Left cardiac atrium (tissue), 4 donors: ENCODE measurements around the gene DDX51. TPM values are rescaled to one million over a fixed set of nuclear protein-coding genes. Genes with fewer than 3 reads are reported as not detected.
"Not testable (repeated sequence)": the region's sequence is repeated elsewhere in the genome, so short reads cannot be mapped to it uniquely, and the experiment has no call there.

Experiments
- ATAC-seq, 2 donors: fragments of 200-7000 bp; cut with Tn5 transposase; one replicate each; pipeline ENCODE4 v1.9.1; 2020; ENCODE audit warnings: mild to moderate bottlenecking in 2 of 2, moderate library complexity in 2 of 2
- DNase-seq: peaks from one replicate; pipeline ENCODE4 v3.0.0-alpha.2; 2020
- intact Hi-C, 2 donors: fragments of 100-400 bp; cut with DNase I; formaldehyde crosslinking; loops; one replicate each; pipeline versions ENCODE4 v1.14.1 to v1.15.1; 2022 to 2023
- total RNA-seq, 2 donors: library from RNA; stranded (reverse); fragmentation: NEBNext Ultra II Directional; extraction: Animal tissue kit (Norgen Biotek cat#: 25700); gene quantifications; one replicate each; pipeline ENCODE4 v1.2.1, GENCODE V29; 2021
- donor health status: DM: no; HTN: yes; CAD: no.
- donor health status: DM: no; HTN: yes; CAD: no; lungs with severe emphysema.
- donor health status: DM: yes; HTN: yes; CAD: no.
- donor health status: Dilated cardiomyopathy.

DDX51 gene
- total RNA-seq, 2 donors from 2014 or later: 8.7 to 11.3 TPM

- no peak for ATAC-seq
- DNase-seq: no peak
- intact Hi-C loops: no loop called here
Measured at GRCh38 chr12:132147423-132148367, 3.6 kb upstream of the DDX51 start.

GRCh38 chr12:132146772-132147422 is 2.8 kb upstream of the DDX51 start:
- intact Hi-C loops: no loop called here
- ATAC-seq (no peak), DNase-seq (no peak)

- ATAC-seq: no peak
- DNase-seq: no peak
- intact Hi-C loops: no loop called here
Measured at GRCh38 chr12:132146098-132146497, 2.0 kb upstream of the DDX51 start.

DNA sequence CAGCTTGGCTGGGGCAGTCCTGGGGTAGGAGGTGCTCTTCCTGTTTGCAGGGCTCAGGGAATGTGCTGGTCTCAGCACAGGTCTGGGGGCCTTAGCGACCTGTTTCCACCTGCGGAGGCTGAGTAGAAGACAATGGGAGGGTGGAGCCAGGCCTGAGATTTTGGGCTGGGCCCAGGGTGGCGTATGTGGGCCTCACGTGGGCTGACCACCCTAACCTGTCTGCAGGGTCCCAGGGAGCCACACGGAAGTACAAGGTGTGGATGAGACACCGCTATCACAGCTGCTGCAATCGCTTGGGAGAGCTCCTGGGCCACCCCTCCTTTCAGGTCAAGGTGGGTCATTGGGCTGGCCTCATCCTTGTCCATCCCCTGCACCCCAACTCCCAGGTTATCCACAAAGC is 1.2 kb upstream of the DDX51 start:
- ATAC-seq (no peak), DNase-seq (no peak)
- intact Hi-C loops: no loop called here

GRCh38 chr12:132144810-132145168 is 670 bp upstream of the DDX51 start:
- intact Hi-C loops: no loop called here
- no peak for DNase-seq
- ATAC-seq: peak; percentile 2 to 3

DNA sequence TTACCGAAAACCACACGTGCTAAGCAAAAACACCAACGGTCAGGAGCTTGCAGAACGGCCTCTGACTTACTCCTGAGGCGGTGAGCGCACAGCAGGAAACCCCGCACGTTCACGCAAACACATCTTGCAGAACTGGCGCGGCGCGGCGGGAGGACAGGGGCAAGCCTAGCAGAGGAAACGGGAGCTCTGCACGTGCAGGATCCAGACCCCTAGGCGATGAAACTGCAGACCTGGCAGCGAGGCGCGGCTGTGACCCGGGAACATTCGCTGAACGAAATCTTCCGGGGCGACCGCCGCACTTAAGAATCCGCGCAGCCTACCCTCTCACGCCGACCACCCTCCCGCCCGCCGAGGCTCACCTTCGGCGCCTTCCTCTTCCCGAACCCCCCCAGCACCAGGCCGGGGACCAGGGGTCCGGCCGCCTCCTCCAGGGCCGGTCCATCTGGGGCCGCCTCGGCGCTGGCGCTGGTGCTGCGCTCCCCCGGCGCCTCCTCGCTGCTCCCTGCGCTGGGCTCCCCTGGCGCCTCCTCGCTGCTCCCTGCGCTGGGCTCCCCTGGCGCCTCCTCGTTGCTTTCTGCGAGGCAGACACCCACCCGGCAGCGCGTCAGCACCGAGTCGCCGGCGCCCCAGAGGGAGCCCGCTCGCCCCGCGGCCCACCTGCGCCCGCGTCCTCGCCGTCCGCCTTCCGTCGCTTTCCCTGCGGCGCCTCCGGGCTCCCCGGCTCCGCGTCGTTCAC is 615 bp downstream of the DDX51 start:
- intact Hi-C loops: no loop called here
- no peak for ATAC-seq
- no peak for DNase-seq

DNA sequence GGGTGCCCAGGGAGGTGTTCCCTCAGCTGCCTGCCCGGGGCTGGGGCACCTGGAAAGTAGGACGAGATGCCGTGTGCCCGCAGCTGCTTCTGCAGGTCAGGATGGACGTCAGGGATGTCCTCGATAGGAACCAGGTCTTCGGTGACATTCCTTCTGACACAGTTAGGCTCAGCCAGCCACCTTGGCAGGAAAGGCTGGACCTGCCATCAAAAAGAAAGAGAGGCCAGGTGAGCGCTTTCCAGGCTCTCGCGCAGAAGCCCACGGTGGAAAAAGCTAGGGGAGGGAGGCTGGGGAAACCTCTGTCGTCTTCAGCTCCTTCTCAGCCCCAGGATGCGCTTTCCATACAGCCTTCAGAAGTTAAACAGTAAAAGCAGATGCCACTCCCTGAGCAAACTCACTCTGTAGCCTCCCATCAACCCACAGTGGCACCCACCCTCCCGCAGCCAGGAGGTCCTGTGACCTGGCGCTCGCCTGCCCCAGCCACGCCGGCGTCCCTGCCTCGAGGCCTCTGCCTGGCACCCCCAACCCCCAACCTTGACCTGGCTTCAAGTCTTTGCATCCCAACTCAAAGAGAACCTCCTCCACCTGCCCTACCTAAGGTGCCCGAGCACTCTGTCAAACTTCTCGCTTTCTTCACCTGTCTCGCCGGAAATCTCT is 1.3 kb downstream of the DDX51 start:
- ATAC-seq: no peak
- no peak for DNase-seq
- intact Hi-C loops: no loop called here

DNA sequence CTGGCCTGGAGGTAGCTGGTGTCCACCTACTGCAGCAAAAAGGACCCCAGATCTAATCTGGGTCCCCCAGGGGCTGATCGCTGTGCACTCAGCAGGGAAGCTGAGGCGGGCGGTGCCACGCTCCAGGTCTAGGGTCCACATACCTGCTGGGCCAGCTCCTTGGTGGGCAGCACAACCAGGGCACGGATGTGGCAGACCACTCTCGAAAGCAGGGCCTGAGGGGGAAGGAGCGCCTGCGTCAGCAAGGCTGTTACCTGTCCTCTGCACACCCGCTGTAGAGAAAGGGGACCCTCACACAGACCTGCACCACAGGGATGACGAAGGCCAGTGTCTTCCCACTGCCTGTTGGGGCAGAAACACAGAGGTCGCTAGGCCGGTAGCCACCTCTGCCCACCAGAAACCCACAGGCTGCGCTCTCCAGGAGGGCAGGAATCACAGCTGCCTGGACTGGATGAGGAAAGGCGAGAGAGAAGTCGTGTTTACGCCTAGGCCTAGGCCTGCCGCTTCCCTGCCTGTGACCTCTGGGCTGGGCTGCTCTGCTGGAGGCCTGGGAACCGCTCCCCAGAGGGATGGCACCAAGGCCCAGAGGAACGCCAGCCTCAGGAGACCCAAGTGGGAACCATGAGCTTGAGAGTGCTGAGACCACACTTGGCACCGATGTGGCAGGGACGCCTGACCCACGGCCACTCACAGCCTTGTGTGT is 2.0 kb downstream of the DDX51 start:
- DNase-seq (no peak), ATAC-seq (no peak)
- intact Hi-C loops: no loop called here

GRCh38 chr12:132140918-132141841 is 2.9 kb downstream of the DDX51 start:
- no peak for DNase-seq
- ATAC-seq: no peak
- intact Hi-C loops: no loop called here

DNA sequence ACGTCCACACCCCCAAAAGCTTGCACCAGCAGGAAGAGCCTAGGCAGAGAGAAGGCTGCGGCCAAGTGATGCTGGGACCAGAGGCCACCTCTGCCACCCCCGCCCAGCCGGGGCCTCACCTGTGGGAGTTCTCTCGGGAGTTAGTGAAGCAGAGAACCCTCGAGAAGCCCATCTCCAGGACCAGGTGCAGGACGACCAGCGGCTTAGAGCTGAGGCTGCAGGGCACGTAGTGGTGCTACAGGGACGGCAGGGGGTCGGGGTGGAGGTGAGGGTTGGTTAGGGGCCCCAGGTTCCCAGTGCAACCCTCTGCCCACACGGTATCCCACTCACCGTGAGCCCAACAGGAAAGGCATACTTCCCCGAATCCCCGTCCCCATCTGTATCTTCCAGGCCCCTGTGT is 3.6 kb downstream of the DDX51 start:
- intact Hi-C loops: no loop called here

DNA sequence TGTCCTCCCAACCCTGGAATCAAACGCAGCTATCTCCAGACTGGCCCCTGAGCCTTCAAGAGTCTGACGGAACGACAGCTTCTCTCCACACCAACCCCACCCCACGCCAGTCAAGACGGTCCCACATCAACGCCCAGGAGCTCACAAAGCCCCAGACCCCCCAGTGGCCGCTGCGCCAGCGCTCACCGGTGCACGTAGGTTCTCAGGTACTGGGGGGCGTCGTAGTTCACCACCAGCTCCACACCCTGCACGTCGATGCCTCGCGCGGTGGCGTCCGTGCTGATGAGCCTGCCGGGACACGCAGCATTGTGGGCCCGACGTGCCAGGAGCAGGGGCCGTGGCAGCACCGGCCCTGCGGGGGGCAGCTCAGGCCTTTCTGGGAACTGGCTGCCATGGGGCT is 4.2 kb downstream of the DDX51 start:
- ATAC-seq (no peak), DNase-seq (no peak)
- intact Hi-C loops: no loop called here

More for the DNA sequence above, 3.6 kb downstream of the DDX51 start:
- no peak for DNase-seq
- ATAC-seq: no peak

GRCh38 chr12:132138941-132139871 is 4.9 kb downstream of the DDX51 start:
- intact Hi-C loops: no loop called here
- DNase-seq (no peak), ATAC-seq (no peak)

- no peak for ATAC-seq
Measured at GRCh38 chr12:132137483-132138125, 6.5 kb downstream of the DDX51 start.

DNA sequence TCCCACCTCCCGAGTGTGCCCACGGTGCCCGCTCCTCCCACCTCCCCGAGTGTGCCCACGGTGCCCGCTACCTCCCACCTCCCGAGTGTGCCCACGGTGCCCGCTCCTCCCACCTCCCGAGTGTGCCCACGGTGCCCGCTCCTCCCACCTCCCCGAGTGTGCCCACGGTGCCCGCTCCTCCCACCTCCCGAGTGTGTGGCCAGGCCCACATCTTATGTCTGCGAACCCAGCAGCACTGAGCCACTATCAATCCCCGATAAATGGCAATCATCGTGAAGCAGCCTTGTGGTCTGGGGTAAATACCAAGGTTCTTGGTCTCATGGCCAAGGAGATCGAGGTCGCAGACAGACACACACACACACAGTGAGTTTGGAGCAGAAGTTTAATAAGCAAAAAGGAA is 7.9 kb downstream of the DDX51 start:
- DNase-seq, intact Hi-C loops: not testable (repeated sequence)

More at GRCh38 chr12:132137483-132138125, 6.5 kb downstream of the DDX51 start:
- DNase-seq: no peak
- intact Hi-C loops: no loop called here

DNA sequence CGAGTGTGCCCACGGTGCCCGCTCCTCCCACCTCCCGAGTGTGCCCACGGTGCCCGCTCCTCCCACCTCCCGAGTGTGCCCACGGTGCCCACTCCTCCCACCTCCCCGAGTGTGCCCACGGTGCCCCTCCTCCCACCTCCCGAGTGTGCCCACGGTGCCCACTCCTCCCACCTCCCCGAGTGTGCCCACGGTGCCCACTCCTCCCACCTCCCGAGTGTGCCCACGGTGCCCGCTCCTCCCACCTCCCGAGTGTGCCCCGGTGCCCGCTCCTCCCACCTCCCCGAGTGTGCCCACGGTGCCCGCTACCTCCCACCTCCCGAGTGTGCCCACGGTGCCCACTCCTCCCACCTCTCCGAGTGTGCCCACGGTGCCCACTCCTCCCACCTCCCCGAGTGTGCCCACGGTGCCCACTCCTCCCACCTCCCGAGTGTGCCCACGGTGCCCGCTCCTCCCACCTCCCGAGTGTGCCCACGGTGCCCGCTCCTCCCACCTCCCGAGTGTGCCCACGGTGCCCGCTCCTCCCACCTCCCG is 9.4 kb downstream of the DDX51 start:
- intact Hi-C loops, DNase-seq, ATAC-seq: not testable (repeated sequence)

More for the DNA sequence above, 7.9 kb downstream of the DDX51 start:
- ATAC-seq: not testable (repeated sequence)
